Measurements from ENCODE around the gene GPR65.

GPR65 gene

DNA sequence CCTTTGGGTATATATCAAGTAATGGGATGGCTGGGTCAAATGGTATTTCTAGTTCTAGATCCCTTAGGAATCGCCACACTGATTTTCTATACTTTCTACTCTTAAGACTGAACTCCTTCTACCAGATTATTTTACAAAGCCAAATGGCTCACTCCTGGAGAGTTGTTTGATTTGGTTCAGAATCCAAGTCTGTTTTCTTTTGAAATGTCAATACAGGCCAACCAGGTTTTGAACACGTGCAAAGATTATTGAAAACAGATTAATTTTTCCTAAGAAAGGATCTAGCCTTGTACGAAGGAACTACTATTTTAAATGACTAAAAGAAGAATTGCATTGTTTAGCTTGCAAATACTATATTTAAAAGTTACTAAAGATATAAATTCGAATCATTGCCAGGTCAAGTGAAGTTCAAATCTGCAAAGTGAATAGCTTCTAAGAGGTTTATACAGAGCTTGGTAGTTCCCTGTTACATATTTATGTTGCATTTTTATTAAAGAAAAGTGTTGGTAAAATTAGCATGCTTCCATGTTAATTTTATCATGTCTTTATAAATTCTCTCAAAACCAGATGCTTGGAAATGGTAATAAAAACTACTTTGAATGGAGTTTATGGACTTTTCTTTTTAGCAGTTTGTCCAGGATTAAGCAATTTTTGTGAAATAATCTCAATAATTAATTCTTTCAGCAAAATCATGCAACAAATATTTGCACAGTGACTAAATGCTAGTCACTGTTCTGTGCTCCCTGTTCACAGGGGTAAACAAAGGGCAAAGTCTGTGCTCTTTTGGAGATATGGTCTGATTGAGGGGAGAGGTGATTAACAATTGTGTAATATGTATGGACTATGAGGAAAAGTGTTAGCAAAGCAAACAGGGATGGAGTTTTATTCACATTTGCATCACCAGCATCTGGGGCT, 38.9 kb downstream of the GPR65 start:
- H3K27me3 Mint-ChIP-seq, result no peaks in the 10 kb centered on the region
- H3K36me3 Mint-ChIP-seq (ENCODE audit: low read depth), result peaks cover 6% of the 10 kb centered on the region
- peaks cover 16% of the 10 kb centered on the region for H3K4me1 Mint-ChIP-seq (ENCODE audit: low read depth)
- no peak overlapping the region for H3K27ac Mint-ChIP-seq
- no peaks in the 10 kb centered on the region for H3K9me3 Mint-ChIP-seq
- no peak overlapping the region for H3K4me3 Mint-ChIP-seq

DNA sequence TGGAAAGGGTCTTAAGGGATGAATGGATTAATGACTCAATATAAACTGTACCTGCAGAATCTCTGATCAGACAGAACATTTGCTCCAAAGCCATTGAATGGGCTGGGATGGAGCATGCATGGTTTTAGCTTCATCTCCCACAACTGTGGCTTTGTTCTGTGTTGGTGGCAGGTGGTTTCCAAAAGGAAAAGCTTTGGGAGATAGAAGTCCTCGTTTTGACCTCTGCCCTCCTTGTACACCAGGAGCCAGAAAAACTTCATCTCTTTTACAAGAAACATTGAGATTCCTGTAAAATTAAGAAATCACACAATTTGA, 39.5 kb downstream of the GPR65 start:
- Mint-ChIP-seq H3K4me3 (no peak overlapping the region), H3K4me1 (ENCODE audit: low read depth) (peaks cover 15% of the 10 kb centered on the region), H3K27me3 (no peaks in the 10 kb centered on the region), H3K27ac (no peak overlapping the region), H3K36me3 (ENCODE audit: low read depth) (peaks cover 6% of the 10 kb centered on the region), H3K9me3 (no peaks in the 10 kb centered on the region)

DNA sequence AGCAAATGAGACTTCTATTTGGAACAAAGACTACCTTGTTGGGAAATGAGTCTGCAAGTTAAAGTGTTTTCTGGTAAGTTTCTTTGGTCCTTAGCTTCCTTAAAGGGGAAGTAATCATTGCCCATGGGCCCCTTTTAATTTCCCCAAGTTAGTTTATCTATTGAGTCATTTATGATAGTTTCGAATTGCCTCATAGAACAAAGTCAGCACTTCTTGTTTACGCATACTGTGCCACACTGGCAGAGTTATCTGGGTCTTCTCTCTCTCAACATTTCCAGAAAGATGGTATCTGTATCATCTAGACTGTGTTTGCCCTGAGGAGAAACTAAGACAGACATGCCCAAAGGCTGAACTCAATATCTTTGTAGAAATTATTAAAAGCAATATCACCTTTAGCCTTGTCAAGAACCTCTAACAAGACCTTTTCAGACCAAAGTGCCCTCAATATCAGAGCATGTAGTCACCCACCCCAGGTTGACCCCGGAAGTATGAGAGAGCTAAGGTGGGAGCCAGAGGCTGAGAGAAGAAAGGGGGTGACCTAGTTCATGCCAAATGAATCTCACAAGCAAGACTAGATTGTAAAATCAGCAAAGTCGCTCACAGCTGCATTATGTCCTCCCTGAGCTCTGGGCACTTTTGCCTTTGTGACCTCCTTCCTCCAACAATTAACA, 40.0 kb downstream of the GPR65 start:
- Mint-ChIP-seq H3K4me3 (no peak overlapping the region), H3K27ac (peak overlapping the region; percentile 67), H3K4me1 (ENCODE audit: low read depth) (peaks cover 15% of the 10 kb centered on the region), H3K9me3 (no peaks in the 10 kb centered on the region), H3K27me3 (no peaks in the 10 kb centered on the region), H3K36me3 (ENCODE audit: low read depth) (peaks cover 6% of the 10 kb centered on the region)

DNA sequence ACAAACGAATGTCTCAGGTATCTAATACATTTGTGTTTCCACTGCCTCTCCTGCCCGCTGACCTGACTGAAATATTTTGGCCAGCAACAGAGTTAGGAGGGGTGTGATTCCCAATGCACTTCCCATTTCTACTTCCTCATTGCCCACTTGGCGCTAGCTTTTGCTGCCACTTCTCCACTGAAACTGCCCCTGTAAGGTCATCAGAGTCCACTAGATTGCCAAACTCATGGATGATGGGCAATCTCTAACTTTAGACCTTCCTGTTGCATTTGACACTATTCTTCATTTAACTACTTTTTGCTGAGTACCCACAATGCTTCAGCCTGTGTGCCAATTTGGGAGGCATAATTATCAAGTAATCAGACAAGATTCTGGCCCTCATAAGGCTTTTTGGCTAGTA, 40.8 kb downstream of the GPR65 start:
- Mint-ChIP-seq H3K4me3 (no peak overlapping the region), H3K36me3 (ENCODE audit: low read depth) (peaks cover 6% of the 10 kb centered on the region), H3K4me1 (ENCODE audit: low read depth) (peaks cover 15% of the 10 kb centered on the region), H3K27ac (peak overlapping the region; percentile 51), H3K9me3 (no peaks in the 10 kb centered on the region), H3K27me3 (no peaks in the 10 kb centered on the region)

DNA sequence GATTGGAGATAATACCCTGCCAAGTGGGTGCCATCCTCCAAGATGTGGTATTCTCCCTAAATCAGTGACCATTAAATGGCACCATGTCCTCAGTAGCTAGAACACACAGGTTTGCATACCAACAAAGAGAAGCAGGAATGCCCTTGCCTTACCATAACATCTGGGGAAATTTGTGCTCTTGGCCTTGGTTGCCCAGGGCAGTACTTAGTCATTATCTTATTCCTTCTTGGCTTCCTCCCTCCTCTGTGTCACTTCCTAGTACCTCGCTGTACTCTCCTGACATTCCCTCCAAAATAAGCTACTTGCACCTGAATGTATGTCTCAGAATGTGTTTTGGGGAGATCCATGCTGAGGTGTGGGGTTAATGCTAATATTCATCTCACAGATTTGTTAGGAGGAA, 43.4 kb downstream of the GPR65 start:
- H3K4me1 Mint-ChIP-seq (ENCODE audit: low read depth), result peaks cover 15% of the 10 kb centered on the region
- H3K36me3 Mint-ChIP-seq (ENCODE audit: low read depth), result peaks cover 6% of the 10 kb centered on the region
- H3K9me3 Mint-ChIP-seq, result peaks cover 2% of the 10 kb centered on the region
- H3K4me3 Mint-ChIP-seq, result no peak overlapping the region
- H3K27ac Mint-ChIP-seq, result no peak overlapping the region
- H3K27me3 Mint-ChIP-seq, result no peaks in the 10 kb centered on the region

DNA sequence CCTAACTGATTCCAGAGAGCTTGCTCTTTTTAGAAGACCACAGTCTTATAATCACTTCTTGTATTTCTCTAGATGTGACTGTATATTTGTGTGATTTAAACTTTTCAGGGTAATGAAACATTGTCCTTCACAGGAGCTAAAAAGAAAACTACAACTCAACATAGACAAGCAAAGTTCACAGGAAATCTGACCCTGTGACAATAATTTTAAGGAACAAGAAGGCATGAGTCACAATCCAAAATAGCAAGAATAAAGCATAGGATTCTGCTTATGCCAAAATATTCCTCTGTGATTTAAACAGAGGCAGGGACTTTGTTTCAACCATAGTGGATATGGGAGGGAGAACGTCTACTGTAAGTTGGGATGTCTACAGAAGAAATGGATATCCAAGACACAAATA, 44.3 kb downstream of the GPR65 start:
- H3K4me1 Mint-ChIP-seq (ENCODE audit: low read depth), result peaks cover 12% of the 10 kb centered on the region
- no peak overlapping the region for H3K4me3 Mint-ChIP-seq
- H3K9me3 Mint-ChIP-seq, result peaks cover 5% of the 10 kb centered on the region
- no peaks in the 10 kb centered on the region for H3K27me3 Mint-ChIP-seq
- H3K36me3 Mint-ChIP-seq (ENCODE audit: low read depth), result peaks cover 6% of the 10 kb centered on the region
- no peak overlapping the region for H3K27ac Mint-ChIP-seq

DNA sequence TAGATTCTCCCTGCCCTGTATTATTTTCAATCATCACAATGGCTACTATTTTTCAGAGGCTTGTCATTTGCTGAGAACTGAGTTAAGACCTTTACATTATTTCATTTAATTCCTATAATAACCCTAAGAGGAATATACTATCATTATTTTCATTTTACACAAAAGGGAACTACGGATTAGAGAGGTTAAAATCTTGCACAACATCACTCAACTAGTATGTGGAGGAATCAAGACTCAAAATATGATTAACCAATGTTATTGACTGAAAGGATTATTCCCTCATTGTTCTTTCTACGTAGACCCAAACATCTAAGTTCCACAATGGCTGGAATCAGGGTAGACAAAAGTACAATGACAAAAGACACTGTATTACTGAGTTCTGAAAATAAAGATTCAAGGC, 45.0 kb downstream of the GPR65 start:
- Mint-ChIP-seq H3K27me3 (no peaks in the 10 kb centered on the region), H3K9me3 (peaks cover 5% of the 10 kb centered on the region), H3K4me1 (ENCODE audit: low read depth) (peaks cover 6% of the 10 kb centered on the region), H3K27ac (no peak overlapping the region), H3K36me3 (ENCODE audit: low read depth) (peaks cover 6% of the 10 kb centered on the region), H3K4me3 (no peak overlapping the region)

DNA sequence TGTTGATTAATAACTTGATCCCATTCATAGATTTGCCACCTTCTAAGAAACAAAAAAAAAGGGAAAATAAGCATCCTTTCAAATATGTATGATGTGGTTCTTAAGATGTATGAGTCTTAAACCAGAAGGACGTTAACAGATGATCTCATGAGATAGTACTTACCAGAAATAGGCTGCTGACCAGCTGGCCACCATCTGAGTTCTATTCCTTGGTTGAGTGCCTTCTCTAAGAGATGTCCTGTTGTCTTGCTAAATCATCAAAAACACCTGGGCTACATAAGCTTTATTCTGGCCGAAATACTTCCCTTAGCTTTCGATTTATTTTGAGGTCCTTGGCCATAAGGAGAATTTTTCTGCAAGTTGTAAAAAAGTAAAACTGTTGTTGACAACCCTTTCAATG, 55.6 kb downstream of the GPR65 start:
- Mint-ChIP-seq H3K9me3 (peaks cover 6% of the 10 kb centered on the region), H3K27ac (no peak overlapping the region), H3K36me3 (ENCODE audit: low read depth) (peaks cover 3% of the 10 kb centered on the region), H3K27me3 (peaks cover 10% of the 10 kb centered on the region), H3K4me1 (ENCODE audit: low read depth) (no peaks in the 10 kb centered on the region), H3K4me3 (no peak overlapping the region)

DNA sequence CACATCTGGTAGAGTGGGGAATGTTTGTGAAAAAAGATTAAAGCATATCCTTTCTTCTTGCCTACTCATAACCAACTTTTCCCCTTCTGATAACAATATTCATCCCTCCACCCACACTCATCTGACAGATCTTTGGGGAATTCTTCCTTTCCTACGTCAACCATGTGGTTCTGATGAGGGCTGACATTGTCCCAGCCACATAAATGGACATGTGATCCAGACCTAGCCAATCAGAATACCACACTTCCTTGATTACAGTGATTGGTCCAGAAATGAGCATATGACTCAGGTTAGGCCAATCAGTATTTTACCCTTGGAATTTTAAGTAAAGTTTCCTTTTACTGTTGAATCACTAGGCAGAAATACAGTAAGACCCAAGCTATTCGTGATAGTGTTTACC, 58.9 kb downstream of the GPR65 start:
- Mint-ChIP-seq H3K27me3 (no peaks in the 10 kb centered on the region), H3K36me3 (ENCODE audit: low read depth) (no peaks in the 10 kb centered on the region), H3K9me3 (no peaks in the 10 kb centered on the region), H3K27ac (no peak overlapping the region), H3K4me1 (ENCODE audit: low read depth) (no peaks in the 10 kb centered on the region), H3K4me3 (no peak overlapping the region)

Data from stimulated activated naive CD8-positive, alpha-beta T cell treated with anti-CD3 and anti-CD28 coated beads, Interleukin-15, Interleukin-2, amounts not matched to agents 100 ng/mL and 50 ng/mL, for 24 hours (primary cell).